OCI-LY7 (cell line): ENCODE data around the gene SRGAP2B.
"Not testable (repeated sequence)": the region's sequence is repeated elsewhere in the genome, so short reads cannot be mapped to it uniquely, and the experiment has no call there.

Experiments
- CTCF ChIP-seq: fragments of 200-600 bp; sonication (generic); conservative IDR thresholded peaks from 2 replicates; pipeline ENCODE4 v1.5.1; 2014; ENCODE audit warnings: mild to moderate bottlenecking, antibody characterized with exemption, low read length, moderate library complexity, mixed read lengths
- EZH2phosphoT487 ChIP-seq: fragments of 200-600 bp; sonication (generic); IDR thresholded peaks from 2 replicates; pipeline ENCODE4 v1.6.1; 2018; ENCODE audit warnings: low read depth, borderline replicate concordance, mild to moderate bottlenecking, mixed run types, antibody characterized with exemption, low read length, moderate library complexity, mixed read lengths

- TF ChIP-seq CTCF, EZH2phosphoT487: not testable (repeated sequence)
These were observed 153.4 kb downstream of the SRGAP2B start for GRCh38 chr1:144941710-144942109.
